Gastroesophageal sphincter (tissue), 3 donors: Measurements from ENCODE around the gene WDR46.

Experiments used
- CTCF ChIP-seq, 4 experiments: fragments of 200-600 bp in 2 of 4; fragments of 450-650 bp in 2 of 4; sonication (generic) in 1 of 4; IDR thresholded peaks; one replicate each; pipeline ENCODE4 v1.5.1; 2017 to 2019; ENCODE audit warnings: antibody characterized with exemption in 4 of 4, mild to moderate bottlenecking in 2 of 4, moderate library complexity in 2 of 4
- POLR2A ChIP-seq, 2 donors: fragments of 450-650 bp; IDR thresholded peaks; one replicate each; pipeline ENCODE4 v1.6.1; 2017; ENCODE audit warnings: antibody characterized with exemption in 2 of 2, mild to moderate bottlenecking in 2 of 2, moderate library complexity in 1 of 2
- POLR2AphosphoS5 ChIP-seq: sonication (generic); formaldehyde crosslinking; IDR thresholded peaks from one replicate; pipeline ENCODE4 v1.6.1; 2017; ENCODE audit warnings: antibody characterized with exemption

GRCh38 chr6:33236852-33237251 lies 52.2 kb downstream of the WDR46 start:
- TF ChIP-seq CTCF (IDR thresholded peaks at IDR 0.05) (no peak), POLR2A (IDR thresholded peaks at IDR 0.05) (no peak), POLR2AphosphoS5 (no peak)
